Gastroesophageal sphincter (tissue), 3 donors: Measurements from ENCODE around the gene CRYAB.
"Not testable (repeated sequence)": the region's sequence is repeated elsewhere in the genome, so short reads cannot be mapped to it uniquely, and the experiment has no call there.

Experiments
- EP300 ChIP-seq: sonication (generic); formaldehyde crosslinking; IDR thresholded peaks from one replicate; pipeline ENCODE4 v1.6.1; 2017; ENCODE audit warnings: antibody characterized with exemption, mild to moderate bottlenecking
- POLR2A ChIP-seq, 2 donors: fragments of 450-650 bp; IDR thresholded peaks; one replicate each; pipeline ENCODE4 v1.6.1; 2017; ENCODE audit warnings: antibody characterized with exemption in 2 of 2, mild to moderate bottlenecking in 2 of 2, moderate library complexity in 1 of 2
- POLR2AphosphoS5 ChIP-seq: sonication (generic); formaldehyde crosslinking; IDR thresholded peaks from one replicate; pipeline ENCODE4 v1.6.1; 2017; ENCODE audit warnings: antibody characterized with exemption
- TF ChIP-seq, protein P1 (sequence below), 4 experiments: fragments of 200-600 bp in 2 of 4; fragments of 450-650 bp in 2 of 4; sonication (generic) in 1 of 4; IDR thresholded peaks; one replicate each; pipeline ENCODE4 v1.5.1; 2017 to 2019; ENCODE audit warnings: antibody characterized with exemption in 4 of 4, mild to moderate bottlenecking in 2 of 4, moderate library complexity in 2 of 4

GRCh38 chr11:111933176-111933575, 21.6 kb upstream of the CRYAB start:
- TF ChIP-seq, protein P1, sequence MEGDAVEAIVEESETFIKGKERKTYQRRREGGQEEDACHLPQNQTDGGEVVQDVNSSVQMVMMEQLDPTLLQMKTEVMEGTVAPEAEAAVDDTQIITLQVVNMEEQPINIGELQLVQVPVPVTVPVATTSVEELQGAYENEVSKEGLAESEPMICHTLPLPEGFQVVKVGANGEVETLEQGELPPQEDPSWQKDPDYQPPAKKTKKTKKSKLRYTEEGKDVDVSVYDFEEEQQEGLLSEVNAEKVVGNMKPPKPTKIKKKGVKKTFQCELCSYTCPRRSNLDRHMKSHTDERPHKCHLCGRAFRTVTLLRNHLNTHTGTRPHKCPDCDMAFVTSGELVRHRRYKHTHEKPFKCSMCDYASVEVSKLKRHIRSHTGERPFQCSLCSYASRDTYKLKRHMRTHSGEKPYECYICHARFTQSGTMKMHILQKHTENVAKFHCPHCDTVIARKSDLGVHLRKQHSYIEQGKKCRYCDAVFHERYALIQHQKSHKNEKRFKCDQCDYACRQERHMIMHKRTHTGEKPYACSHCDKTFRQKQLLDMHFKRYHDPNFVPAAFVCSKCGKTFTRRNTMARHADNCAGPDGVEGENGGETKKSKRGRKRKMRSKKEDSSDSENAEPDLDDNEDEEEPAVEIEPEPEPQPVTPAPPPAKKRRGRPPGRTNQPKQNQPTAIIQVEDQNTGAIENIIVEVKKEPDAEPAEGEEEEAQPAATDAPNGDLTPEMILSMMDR (IDR thresholded peaks at IDR 0.05) = not testable (repeated sequence)
- TF ChIP-seq POLR2A (IDR thresholded peaks at IDR 0.05); POLR2AphosphoS5; EP300: not testable (repeated sequence)
